ENCODE results near the gene SRP72. TPM values are rescaled to one million over a fixed set of nuclear protein-coding genes. Genes with fewer than 3 reads are reported as not detected.
A peak's percentile ranks its signal among the peaks of the same experiment; 100 is the strongest.

SRP72 gene
- total and polyA plus RNA-seq, 2 of the 4 experiments (the other 2 are of a cell fraction): 73.8 to 123 TPM

DNA sequence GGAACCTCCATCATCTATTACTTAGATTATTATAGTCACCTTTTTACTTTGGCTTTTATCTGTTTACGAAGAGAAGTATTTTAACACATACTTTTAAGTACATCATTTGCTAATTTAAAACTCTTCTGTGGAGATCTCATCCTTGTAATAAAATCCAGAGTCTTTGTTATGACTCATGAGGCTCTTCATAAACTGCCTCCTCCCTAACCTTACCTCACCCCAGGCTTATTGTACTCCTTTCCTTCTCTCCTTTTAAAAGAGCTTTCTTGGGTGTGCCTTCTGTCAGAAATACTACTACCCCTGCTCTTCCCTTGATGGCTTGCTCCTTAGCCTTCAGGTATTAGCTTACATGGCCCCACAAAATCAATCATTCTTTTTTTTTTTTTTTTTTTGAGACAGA, 44.7 kb downstream of the SRP72 start:
- POLR2A ChIA-PET (ENCODE audit: unreplicated experiment): no interaction called here
- CTCF ChIA-PET: no interaction called here

More for the DNA sequence above, 44.7 kb downstream of the SRP72 start:
- Histone ChIP-seq H4K5ac (ENCODE audit: low read depth, low read length) (no peak overlapping the region), H3K4ac (ENCODE audit: low read depth, low read length) (no peak overlapping the region), H2BK20ac (ENCODE audit: low read depth, low read length) (no peak overlapping the region), H3K18ac (ENCODE audit: low read depth, low read length) (no peak overlapping the region), H3K9me1 (ENCODE audit: insufficient read depth, low read length) (no peaks in the 10 kb centered on the region), H2BK15ac (ENCODE audit: low read depth, low read length) (no peak overlapping the region), H3K9ac (ENCODE audit: low read depth, low read length) (no peak overlapping the region), H3K27ac (ENCODE audit: insufficient read depth, low read length) (no peak overlapping the region), H3K14ac (replicated peaks; ENCODE audit: low read depth, low read length) (no peak overlapping the region), H2BK5ac (ENCODE audit: low read depth, low read length, poor library complexity, severe bottlenecking) (no peak overlapping the region), H3K79me1 (ENCODE audit: low read depth in 1 of 2, low read length in 2 of 2) (no peaks in the 10 kb centered on the region), H2AFZ (replicated peaks; ENCODE audit: low read length, poor library complexity) (no peak overlapping the region), H3K4me2 (ENCODE audit: low read depth, low read length) (no peak overlapping the region), H2AK5ac (ENCODE audit: low read depth, low read length) (no peak overlapping the region), H3K56ac (ENCODE audit: extremely low read depth, insufficient read depth, low read length) (no peak overlapping the region), H2AK9ac (replicated peaks; ENCODE audit: low read depth, low read length, poor library complexity) (no peak overlapping the region), H3K4me1 (ENCODE audit: control insufficient read depth, insufficient read depth, low read length) (no peaks in the 10 kb centered on the region), H3K23ac (ENCODE audit: low read depth, low read length) (no peak overlapping the region), H3K9me3 (ENCODE audit: control insufficient read depth, insufficient read depth, low read length) (no peaks in the 10 kb centered on the region), H4K91ac (ENCODE audit: insufficient read depth, low read depth, low read length) (no peak overlapping the region), H3K27me3 (ENCODE audit: control insufficient read depth, insufficient read depth, low read length) (no peaks in the 10 kb centered on the region), H3K4me3 (ENCODE audit: insufficient read depth, low read depth, low read length) (no peak overlapping the region), H4K8ac (ENCODE audit: low read depth in 2 of 2, low read length in 2 of 2) (no peak overlapping the region), H3K36me3 (ENCODE audit: control insufficient read depth, insufficient read depth, low read length) (no peaks in the 10 kb centered on the region), H2BK120ac (ENCODE audit: low read depth, low read length) (no peak overlapping the region), H4K20me1 (ENCODE audit: insufficient read depth, low read length) (no peaks in the 10 kb centered on the region)
- no CpG with 5 or more reads among the region's 1 CpG for WGBS, 2 experiments (ENCODE audit: extremely low coverage in 2 of 2, insufficient read length in 1 of 2)
- BruUV-seq (replicated peaks): no TSS peak
- dilution Hi-C loops (cut with HindIII; ENCODE audit: low sequenced_read_pairs, unreplicated experiment): no loop called here
- ATAC-seq (ENCODE audit: low read depth) (peak; percentile 76), DNase-seq (peak; percentile 45)
- TF ChIP-seq CHD1 (IDR thresholded peaks at IDR 0.05; ENCODE audit: low read depth, low read length): no peak
- TF ChIP-seq RCOR1 (IDR thresholded peaks at IDR 0.05; ENCODE audit: insufficient replicate concordance, low read length): no peak
- no peak for TF ChIP-seq USF2 (IDR thresholded peaks at IDR 0.05; ENCODE audit: low read depth, low read length)
- no peak for TF ChIP-seq POLR2A (IDR thresholded peaks at IDR 0.05; ENCODE audit: low read depth, low read length)
- TF ChIP-seq SMC3 (IDR thresholded peaks at IDR 0.05; ENCODE audit: low read depth, low read length): no peak
- TF ChIP-seq CTCF (conservative IDR thresholded peaks at IDR 0.05; ENCODE audit: low read depth, low read length): no peak
- TF ChIP-seq MAFK (IDR thresholded peaks at IDR 0.05; ENCODE audit: low read depth, low read length): no peak
- no peak for TF ChIP-seq NFE2L2 (IDR thresholded peaks at IDR 0.05; ENCODE audit: low read depth, low read length)
- no peak for TF ChIP-seq RFX5 (IDR thresholded peaks at IDR 0.05; ENCODE audit: low read depth, low read length)
- no peak for TF ChIP-seq MAZ (IDR thresholded peaks at IDR 0.05; ENCODE audit: borderline replicate concordance, low read depth, low read length)
- no peak for TF ChIP-seq ELK1 (IDR thresholded peaks at IDR 0.05; ENCODE audit: borderline replicate concordance, low read depth, low read length)
- no peak for TF ChIP-seq RAD21 (IDR thresholded peaks at IDR 0.05; ENCODE audit: low read length)
- TF ChIP-seq BHLHE40 (IDR thresholded peaks at IDR 0.05; ENCODE audit: low read depth, low read length): no peak
- intact Hi-C loops (cut with micrococcal nuclease): no loop called here
- in situ Hi-C loops (cut with MboI; ENCODE audit: low sequenced_read_pairs): no loop called here

Data from IMR-90 (cell line).